GM12878 (cell line): ENCODE results near the gene DHX34. TPM values are rescaled to one million over a fixed set of nuclear protein-coding genes. Genes with fewer than 3 reads are reported as not detected.

Experiments used
- ATAC-seq: fragments of 200-7000 bp; cut with Tn5 transposase; 3 replicates; pipeline ENCODE4 v1.9.1; 2020; ENCODE audit warnings: mild to moderate bottlenecking, moderate library complexity
- BruUV-seq: library from RNA; stranded (reverse); fragments of 400-500 nt; replicated peaks from 2 replicates; lab custom pipeline; 2021; lab: Mats Ljungman, UMichigan
- CTCF ChIA-PET: fragments of 300-600 bp; sonication (Branson Sonifier 250); formaldehyde crosslinking; extraction: SDS; loops from one replicate; lab custom pipeline; 2021; ENCODE audit warnings: inconsistent platforms; lab: Yijun Ruan, JAX
- POLR2A ChIA-PET: fragments of 350-600 bp; formaldehyde crosslinking; extraction: SDS; loops from one replicate; lab custom pipeline; 2021; ENCODE audit warnings: inconsistent platforms; lab: Charles Lee
- RAD21 ChIA-PET: fragments of 300-600 bp; sonication (Branson Sonifier 250); formaldehyde crosslinking; loops from one replicate; lab custom pipeline; 2023; ENCODE audit warnings: antibody characterized with exemption; ENCODE audit not compliant: unreplicated experiment; lab: Charles Lee
- SMC1A ChIA-PET: fragments of 300-600 bp; sonication (Branson Sonifier 250); formaldehyde crosslinking; loops from one replicate; lab custom pipeline; 2023; ENCODE audit not compliant: unreplicated experiment, uncharacterized antibody; lab: Charles Lee
- DNase-seq: peaks from one replicate; pipeline ENCODE4 v3.0.0-alpha.2; 2011; ENCODE audit warnings: low read depth, low spot score
- FAIRE-seq: peaks from 3 replicates; lab custom pipeline; 2011; peaks lifted over from hg19 to GRCh38; lab: Jason Lieb, UNC
- H2AFZ ChIP-seq: 2 replicates; pipeline ENCODE4 v1.6.0; 2011; ENCODE audit warnings: low read depth, low read length, control low read depth; ENCODE audit not compliant: control insufficient read depth
- H3K27ac ChIP-seq: 2 replicates; pipeline ENCODE4 v1.5.1; 2011; ENCODE audit warnings: control low read depth; ENCODE audit not compliant: control insufficient read depth, insufficient read depth
- H3K27me3 ChIP-seq, 2 experiments: replicated peaks in 1 of 2; 2 replicates each; pipeline versions ENCODE4 v1.6.0 to v1.6.1; 2011; ENCODE audit warnings: low read length in 1 of 2; ENCODE audit not compliant: control insufficient read depth in 2 of 2, insufficient read depth in 2 of 2
- H3K36me3 ChIP-seq, 2 experiments: 2 replicates each; pipeline ENCODE4 v1.5.1; 2011; ENCODE audit warnings: low read length in 1 of 2; ENCODE audit not compliant: control insufficient read depth in 2 of 2, insufficient read depth in 2 of 2
- H3K4me1 ChIP-seq: 2 replicates; pipeline ENCODE4 v1.6.1; 2011; ENCODE audit warnings: mild to moderate bottlenecking, low read length, moderate library complexity, mixed read lengths; ENCODE audit not compliant: control insufficient read depth, insufficient read depth
- H3K4me2 ChIP-seq: 2 replicates; pipeline ENCODE4 v1.6.0; 2011; ENCODE audit warnings: control low read depth; ENCODE audit not compliant: control insufficient read depth, insufficient read depth
- H3K4me3 ChIP-seq: fragments of 200-600 bp; sonication (generic); 2 replicates; pipeline ENCODE4 v1.5.1; 2016
- H3K79me2 ChIP-seq: 2 replicates; pipeline ENCODE4 v1.6.0; 2011; ENCODE audit warnings: low read length; ENCODE audit not compliant: control insufficient read depth, insufficient read depth
- H3K9ac ChIP-seq: 2 replicates; pipeline ENCODE4 v1.8.0; 2011; ENCODE audit warnings: low read length, control low read depth, mixed read lengths; ENCODE audit not compliant: control insufficient read depth, insufficient read depth
- H3K9me3 ChIP-seq: replicated peaks from 3 replicates; pipeline ENCODE4 v1.5.1; 2011; ENCODE audit warnings: mild to moderate bottlenecking, low read length; ENCODE audit not compliant: control insufficient read depth, insufficient read depth
- H4K20me1 ChIP-seq: 2 replicates; pipeline ENCODE4 v1.6.0; 2011; ENCODE audit not compliant: control insufficient read depth, insufficient read depth
- ASH2L ChIP-seq: fragments of 300-600, 200-600 bp; sonication (generic); IDR thresholded peaks from 2 replicates; pipeline ENCODE4 v1.6.1; 2017; ENCODE audit warnings: low read depth, mild to moderate bottlenecking, borderline replicate concordance
- CBX3 ChIP-seq: fragments of 200-600 bp; sonication (generic); IDR thresholded peaks from 2 replicates; pipeline ENCODE4 v1.6.1; 2016; ENCODE audit warnings: low read depth, borderline replicate concordance
- CREB1 ChIP-seq: IDR thresholded peaks from 2 replicates; pipeline ENCODE4 v1.6.1; 2012; ENCODE audit warnings: low read depth, mild to moderate bottlenecking, inconsistent platforms
- IKZF1 ChIP-seq: fragments of 450-650 bp; conservative IDR thresholded peaks from 2 replicates; pipeline ENCODE4 v1.6.1; 2017; ENCODE audit warnings: antibody characterized with exemption, mild to moderate bottlenecking
- IKZF2 ChIP-seq, 2 experiments: fragments of 450-650 bp; IDR thresholded peaks; 2 replicates each; pipeline ENCODE4 v1.6.1; 2017; ENCODE audit warnings: mild to moderate bottlenecking in 2 of 2, moderate library complexity in 2 of 2
- STAT3 ChIP-seq: IDR thresholded peaks from 2 replicates; pipeline ENCODE4 v1.6.1; 2011; ENCODE audit warnings: low read depth, low read length, improper control_type of control experiment
- ZNF217 ChIP-seq: fragments of 450-650 bp; IDR thresholded peaks from 2 replicates; pipeline ENCODE4 v1.6.1; 2017; ENCODE audit warnings: antibody characterized with exemption, mild to moderate bottlenecking
- WGBS: methylation state at CpG from one replicate; pipeline ENCODE4 v1.1.6; 2016; ENCODE audit warnings: low lambda C conversion rate; ENCODE audit not compliant: insufficient replicate concordance, insufficient coverage; ENCODE audit errors: missing lambda C conversion rate; 5-methylcytosine and 5-hydroxymethylcytosine counted together
- in situ Hi-C: fragments of 300-500 bp; cut with MboI; formaldehyde crosslinking; loops from 9 replicates; pipeline ENCODE4 v1.14.3; 2018; ENCODE audit warnings: mixed read lengths
- intact Hi-C: fragments of 100-400 bp; cut with micrococcal nuclease; formaldehyde crosslinking; loops from one replicate; pipeline ENCODE4 v1.14.2; 2022; ENCODE audit not compliant: unreplicated experiment
- polyA plus RNA-seq, 11 experiments: library from polyadenylated mRNA; depleted of rRNA in 4 of 11; unstranded in 6 of 11; stranded (reverse) in 5 of 11; fragments of >200 nt; fragmentation: Nextera tagmentation in 4 of 11; fragmentation: Illumina TruSeq in 1 of 11; extraction: Ambion mirVana in 4 of 11; extraction: Trizol in 1 of 11; gene quantifications; 1 replicate in 1 of 11; 2 replicates in 10 of 11; pipeline versions ENCODE4 v1.2.1 to v1.2.3, GENCODE V29; 2011 to 2016; ENCODE audit warnings: inconsistent platforms in 2 of 11, missing spikeins in 2 of 11, low read depth in 1 of 11
- total RNA-seq, 4 experiments: library from RNA; depleted of rRNA in 3 of 4; stranded (reverse); fragments of >200 nt in 3 of 4; fragmentation: Illumina TruSeq in 1 of 4; extraction: Trizol in 1 of 4; gene quantifications; 2 replicates each; pipeline versions ENCODE4 v1.2.1 to v1.2.3, GENCODE V29; 2013 to 2021
- TF ChIP-seq, protein P1 (sequence below): fragments of 450-650 bp; IDR thresholded peaks from 2 replicates; pipeline ENCODE4 v1.6.1; 2016; ENCODE audit warnings: mild to moderate bottlenecking

The DHX34 gene
- total and polyA plus RNA-seq, 10 of the 15 experiments (the other 5 are each of a cell fraction or from before 2014, with no cell fraction given), result 0.19 to 16.9 (median 10.5) TPM

DNA sequence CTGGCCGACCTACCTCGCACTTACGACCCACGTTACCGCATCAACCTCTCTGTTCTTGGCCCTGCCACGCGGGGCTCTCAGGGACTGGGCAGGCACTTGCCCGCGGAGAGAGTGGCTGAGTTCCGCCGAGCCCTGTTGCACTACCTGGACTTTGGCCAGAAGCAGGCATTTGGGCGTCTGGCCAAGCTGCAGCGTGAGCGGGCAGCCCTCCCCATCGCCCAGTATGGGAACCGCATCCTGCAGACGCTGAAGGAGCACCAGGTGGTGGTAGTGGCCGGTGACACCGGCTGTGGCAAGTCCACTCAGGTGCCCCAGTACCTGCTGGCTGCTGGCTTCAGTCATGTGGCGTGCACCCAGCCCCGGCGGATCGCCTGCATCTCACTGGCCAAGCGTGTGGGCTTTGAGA, 4.2 kb downstream of the DHX34 start (continued):
- TF ChIP-seq, protein P1, sequence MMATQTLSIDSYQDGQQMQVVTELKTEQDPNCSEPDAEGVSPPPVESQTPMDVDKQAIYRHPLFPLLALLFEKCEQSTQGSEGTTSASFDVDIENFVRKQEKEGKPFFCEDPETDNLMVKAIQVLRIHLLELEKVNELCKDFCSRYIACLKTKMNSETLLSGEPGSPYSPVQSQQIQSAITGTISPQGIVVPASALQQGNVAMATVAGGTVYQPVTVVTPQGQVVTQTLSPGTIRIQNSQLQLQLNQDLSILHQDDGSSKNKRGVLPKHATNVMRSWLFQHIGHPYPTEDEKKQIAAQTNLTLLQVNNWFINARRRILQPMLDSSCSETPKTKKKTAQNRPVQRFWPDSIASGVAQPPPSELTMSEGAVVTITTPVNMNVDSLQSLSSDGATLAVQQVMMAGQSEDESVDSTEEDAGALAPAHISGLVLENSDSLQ, result no peak
- TF ChIP-seq CREB1 (no peak), IKZF1 (no peak), ZNF217 (no peak), STAT3 (no peak), CBX3 (no peak)
- TF ChIP-seq, all 136 proteins: peak for 0

DNA sequence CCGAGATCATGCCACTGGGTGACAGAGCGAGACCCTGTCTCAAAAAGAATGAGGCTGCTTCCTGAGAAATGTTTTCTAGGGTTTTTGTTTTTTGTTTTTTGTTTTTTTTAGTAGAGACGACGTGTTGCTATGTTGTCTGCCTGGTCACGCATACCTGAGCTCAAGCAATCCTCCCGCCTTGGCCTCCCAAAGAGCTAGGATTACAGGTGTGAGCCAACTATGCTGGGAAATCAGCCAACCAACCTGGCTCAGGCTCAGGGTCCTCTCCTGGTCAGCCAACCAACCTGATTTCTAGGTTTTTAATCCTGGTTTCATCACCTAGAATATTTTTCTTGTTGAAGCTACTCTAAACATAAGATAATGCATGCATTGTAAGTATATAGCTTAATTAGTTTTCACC, 7.8 kb downstream of the DHX34 start:
- in situ Hi-C loops, result no loop called here
- RAD21 ChIA-PET, result interaction anchor here (1.1 kb wide), 1 partner anchor 8 kb away, joined by 3 read pairs; the partner anchor contains the start of gene DHX34
- TF ChIP-seq IKZF2 (IDR thresholded peaks at IDR 0.05) (no peak), ASH2L (no peak)
- TF ChIP-seq, all 136 proteins: peak for 0
- BruUV-seq, result no TSS peak
- Histone ChIP-seq H3K79me2 (peaks cover 3% of the 10 kb centered on the region), H3K27ac (no peak overlapping the region), H3K36me3 (peaks cover 19 to 36% of the 10 kb centered on the region in 2 experiments), H3K9me3 (no peaks in the 10 kb centered on the region; the same call in 2 of the 3 replicates), H2AFZ (no peak overlapping the region), H3K4me3 (no peak overlapping the region), H3K27me3 (no peaks in the 10 kb centered on the region), H3K4me1 (no peaks in the 10 kb centered on the region; the same call in 1 of the 2 replicates), H3K9ac (no peak overlapping the region), H3K4me2 (no peak overlapping the region), H4K20me1 (no peaks in the 10 kb centered on the region)
- DNase-seq (no peak), ATAC-seq (no peak), FAIRE-seq (no peak)
- ChIA-PET POLR2A (no interaction called here), CTCF (interaction anchor here (1.2 to 1.5 kb wide), 2 partner anchors 8 to 34 kb away, joined by 3 to 6 read pairs; no protein-coding TSS in a partner anchor), SMC1A (interaction anchor here (0.6 kb wide), 1 partner anchor 8 kb away, joined by 3 read pairs; the partner anchor contains the start of gene DHX34)
- intact Hi-C loops, result no loop called here
- 98% methylated on average over 6 of the region's 6 CpGs for WGBS
